Measurements from ENCODE around the gene CPNE5. TPM values are rescaled to one million over a fixed set of nuclear protein-coding genes. Genes with fewer than 3 reads are reported as not detected.

CPNE5 gene
- total and polyA plus RNA-seq, 9 of the 15 experiments (the other 6 are each of a cell fraction or from before 2014, with no cell fraction given) = 0.14 to 1.0 (median 0.46) TPM; not detected in 2

GRCh38 chr6:36885461-36886401, 46.5 kb upstream of the CPNE5 start, which contains the start of gene C6orf89 (continued):
- TF ChIP-seq OTX1 (CRISPR knock-in tag; IDR thresholded peaks at IDR 0.05) (0 out of 2 replicates have a peak, but pooled peaks have one; percentile 4), L3MBTL2 (IDR thresholded peaks at IDR 0.05) (peak; percentile 89), GABPA (tag; conservative IDR thresholded peaks at IDR 0.05; ENCODE audit: low read depth) (peak; percentile 99), HMG20A (CRISPR knock-in tag; conservative IDR thresholded peaks at IDR 0.05) (no peak), DNMT1 (IDR thresholded peaks at IDR 0.05) (no peak), NCOR1 (IDR thresholded peaks at IDR 0.05) (peak; percentile 32; the same call in 1 of the 2 replicates), ZNF146 (CRISPR knock-in tag; IDR thresholded peaks at IDR 0.05; ENCODE audit: unreplicated experiment) (no peak), ZNF668 (CRISPR knock-in tag; IDR thresholded peaks at IDR 0.05) (no peak), RBM15 (IDR thresholded peaks at IDR 0.05; ENCODE audit: insufficient read depth, low read length) (no peak), RBM14 (IDR thresholded peaks at IDR 0.05; ENCODE audit: borderline replicate concordance, insufficient read depth, low read depth, low read length) (no peak), BRD9 (IDR thresholded peaks at IDR 0.05; ENCODE audit: low read depth, partially characterized antibody) (peak; percentile 69), NR4A1 (CRISPR knock-in tag; IDR thresholded peaks at IDR 0.05) (peak; percentile 60; the same call in 1 of the 2 replicates), NR4A1 (tag; IDR thresholded peaks at IDR 0.05) (no peak; the same call in 1 of the 2 replicates), C11orf30 (IDR thresholded peaks at IDR 0.05; ENCODE audit: low read depth) (peak; percentile 87), HNRNPK (IDR thresholded peaks at IDR 0.05; ENCODE audit: low read depth, low read length, poor library complexity, severe bottlenecking) (no peak), DACH1 (IDR thresholded peaks at IDR 0.05; ENCODE audit: partially characterized antibody) (peak; percentile 78), MBD2 (IDR thresholded peaks at IDR 0.05; ENCODE audit: borderline replicate concordance, low read depth) (peak; percentile 80; the same call in 1 of the 2 replicates), WHSC1 (IDR thresholded peaks at IDR 0.05; ENCODE audit: low read length) (no peak), ZNF583 (CRISPR knock-in tag; IDR thresholded peaks at IDR 0.05) (0 out of 2 replicates have a peak, but pooled peaks have one; percentile 37), PHF8 (IDR thresholded peaks at IDR 0.05; ENCODE audit: borderline replicate concordance, low read length) (peak; percentile 75; the same call in 1 of the 2 replicates), ZNF766 (CRISPR knock-in tag; conservative IDR thresholded peaks at IDR 0.05) (0 out of 2 replicates have a peak, but pooled peaks have one; percentile 50), TFAM (CRISPR knock-in tag; conservative IDR thresholded peaks at IDR 0.05) (no peak), BRF1 (IDR thresholded peaks at IDR 0.05; ENCODE audit: borderline replicate concordance, extremely low read depth, insufficient read length) (no peak), KHSRP (IDR thresholded peaks at IDR 0.05) (no peak), ZNF444 (CRISPR knock-in tag; IDR thresholded peaks at IDR 0.05) (no peak), PPARD (CRISPR knock-in tag; IDR thresholded peaks at IDR 0.05) (no peak)
- TF ChIP-seq, protein P1, sequence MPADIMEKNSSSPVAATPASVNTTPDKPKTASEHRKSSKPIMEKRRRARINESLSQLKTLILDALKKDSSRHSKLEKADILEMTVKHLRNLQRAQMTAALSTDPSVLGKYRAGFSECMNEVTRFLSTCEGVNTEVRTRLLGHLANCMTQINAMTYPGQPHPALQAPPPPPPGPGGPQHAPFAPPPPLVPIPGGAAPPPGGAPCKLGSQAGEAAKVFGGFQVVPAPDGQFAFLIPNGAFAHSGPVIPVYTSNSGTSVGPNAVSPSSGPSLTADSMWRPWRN (IDR thresholded peaks at IDR 0.05; ENCODE audit: low read depth) = 0 out of 2 replicates have a peak, but pooled peaks have one; percentile 34
- TF ChIP-seq, protein P2, sequence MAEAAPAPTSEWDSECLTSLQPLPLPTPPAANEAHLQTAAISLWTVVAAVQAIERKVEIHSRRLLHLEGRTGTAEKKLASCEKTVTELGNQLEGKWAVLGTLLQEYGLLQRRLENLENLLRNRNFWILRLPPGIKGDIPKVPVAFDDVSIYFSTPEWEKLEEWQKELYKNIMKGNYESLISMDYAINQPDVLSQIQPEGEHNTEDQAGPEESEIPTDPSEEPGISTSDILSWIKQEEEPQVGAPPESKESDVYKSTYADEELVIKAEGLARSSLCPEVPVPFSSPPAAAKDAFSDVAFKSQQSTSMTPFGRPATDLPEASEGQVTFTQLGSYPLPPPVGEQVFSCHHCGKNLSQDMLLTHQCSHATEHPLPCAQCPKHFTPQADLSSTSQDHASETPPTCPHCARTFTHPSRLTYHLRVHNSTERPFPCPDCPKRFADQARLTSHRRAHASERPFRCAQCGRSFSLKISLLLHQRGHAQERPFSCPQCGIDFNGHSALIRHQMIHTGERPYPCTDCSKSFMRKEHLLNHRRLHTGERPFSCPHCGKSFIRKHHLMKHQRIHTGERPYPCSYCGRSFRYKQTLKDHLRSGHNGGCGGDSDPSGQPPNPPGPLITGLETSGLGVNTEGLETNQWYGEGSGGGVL (CRISPR knock-in tag; IDR thresholded peaks at IDR 0.05) = no peak
